ENCODE results near the gene SYNE1.

GRCh38 chr6:152164957-152165356 lies 472.2 kb downstream of the SYNE1 start:
- TF ChIP-seq CTCF (IDR thresholded peaks at IDR 0.05; ENCODE audit: insufficient read depth, low read length) = no peak
- no peak for TF ChIP-seq REST (IDR thresholded peaks at IDR 0.05; ENCODE audit: insufficient replicate concordance, low read depth)

Measured in HL-60 (cell line).